HEK293 (cell line): ENCODE data around the gene KPTN.

Experiments
- CTCF ChIA-PET: fragments of 350-600 bp; formaldehyde crosslinking; extraction: SDS; loops from one replicate; lab custom pipeline; 2021; ENCODE audit warnings: antibody characterized with exemption; lab: Yijun Ruan, JAX
- POLR2A ChIA-PET: fragments of 300-600 bp; formaldehyde crosslinking; extraction: SDS; loops from one replicate; lab custom pipeline; 2020; ENCODE audit warnings: antibody characterized with exemption, inconsistent platforms; lab: Yijun Ruan, JAX
- H3K27ac ChIP-seq: fragments of 200-500 bp; sonication (Bioruptor generic); 2 replicates; pipeline ENCODE4 v1.5.1; 2014; ENCODE audit warnings: low read depth, low read length, control low read depth, inconsistent platforms; ENCODE audit errors: extremely low read depth
- H3K36me3 ChIP-seq, 2 experiments: fragments of 200-500 bp in 1 of 2; sonication (Bioruptor generic) in 1 of 2; 1 replicate in 1 of 2; 2 replicates in 1 of 2; pipeline ENCODE4 v1.5.1; 2014 to 2017; ENCODE audit warnings: inconsistent platforms in 2 of 2, low read length in 2 of 2; ENCODE audit not compliant: control insufficient read depth in 2 of 2, insufficient read depth in 1 of 2
- H3K4me1 ChIP-seq: fragments of 200-500 bp; sonication (Bioruptor generic); 2 replicates; pipeline ENCODE4 v1.5.1; 2014; ENCODE audit warnings: mild to moderate bottlenecking, low read length, inconsistent platforms; ENCODE audit not compliant: control insufficient read depth, insufficient read depth
- H3K4me3 ChIP-seq: 2 replicates; pipeline ENCODE4 v1.5.1; 2011; ENCODE audit warnings: low read depth, mild to moderate bottlenecking, control low read depth, low read length, moderate library complexity
- H3K9me3 ChIP-seq: fragments of 200-500 bp; sonication (Bioruptor generic); 2 replicates; pipeline ENCODE4 v1.5.1; 2014; ENCODE audit warnings: low read depth, low read length, inconsistent platforms; ENCODE audit not compliant: control insufficient read depth, insufficient read depth
- CTCF ChIP-seq: fragments of 450-650 bp; formaldehyde crosslinking; IDR thresholded peaks from 2 replicates; pipeline ENCODE4 v1.5.1; 2016; ENCODE audit warnings: missing biosample characterization, missing genetic modification characterization
- EGR2 ChIP-seq: fragments of 450-650 bp; formaldehyde crosslinking; IDR thresholded peaks from 2 replicates; pipeline ENCODE4 v1.5.1; 2016; ENCODE audit warnings: low read depth, missing biosample characterization, missing genetic modification characterization
- FEZF1 ChIP-seq: fragments of 450-650 bp; formaldehyde crosslinking; IDR thresholded peaks from 2 replicates; pipeline ENCODE4 v1.5.1; 2016; ENCODE audit warnings: missing biosample characterization, missing genetic modification characterization
- GLIS1 ChIP-seq: fragments of 450-650 bp; formaldehyde crosslinking; IDR thresholded peaks from 2 replicates; pipeline ENCODE4 v1.5.1; 2016; ENCODE audit warnings: missing biosample characterization, missing genetic modification characterization
- GLIS2 ChIP-seq: fragments of 450-650 bp; formaldehyde crosslinking; IDR thresholded peaks from 2 replicates; pipeline ENCODE4 v1.5.1; 2016; ENCODE audit warnings: missing biosample characterization, missing genetic modification characterization
- HOXD13 ChIP-seq: sonication (generic); formaldehyde crosslinking; IDR thresholded peaks from 2 replicates; pipeline ENCODE4 v1.8.0; 2022; ENCODE audit warnings: missing genetic modification reagents, borderline replicate concordance
- IKZF3 ChIP-seq: fragments of 450-650 bp; IDR thresholded peaks from 2 replicates; pipeline ENCODE4 v1.5.0; 2018; ENCODE audit warnings: missing biosample characterization, mild to moderate bottlenecking, missing genetic modification characterization, moderate library complexity
- KLF9 ChIP-seq: fragments of 450-650 bp; formaldehyde crosslinking; IDR thresholded peaks from 2 replicates; pipeline ENCODE4 v1.5.1; 2016; ENCODE audit warnings: missing biosample characterization, missing genetic modification characterization, low read depth
- MEIS1 ChIP-seq: sonication (generic); formaldehyde crosslinking; IDR thresholded peaks from 2 replicates; pipeline ENCODE4 v1.8.1; 2022; ENCODE audit warnings: missing genetic modification reagents, mild to moderate bottlenecking, borderline replicate concordance
- OVOL3 ChIP-seq: fragments of 450-650 bp; formaldehyde crosslinking; IDR thresholded peaks from 2 replicates; pipeline ENCODE4 v1.5.1; 2016; ENCODE audit warnings: missing biosample characterization, missing genetic modification characterization
- PBX3 ChIP-seq: sonication (generic); formaldehyde crosslinking; IDR thresholded peaks from 2 replicates; pipeline ENCODE4 v1.8.1; 2022; ENCODE audit warnings: mild to moderate bottlenecking, moderate library complexity, missing genetic modification reagents
- SCRT2 ChIP-seq: fragments of 450-650 bp; formaldehyde crosslinking; IDR thresholded peaks from 2 replicates; pipeline ENCODE4 v1.5.1; 2016; ENCODE audit warnings: missing biosample characterization, missing genetic modification characterization
- SETDB1 ChIP-seq: IDR thresholded peaks from one replicate; pipeline ENCODE4 v1.6.1; 2017; ENCODE audit warnings: mild to moderate bottlenecking, low read length, moderate library complexity, mixed read lengths; ENCODE audit not compliant: insufficient read length
- ZBTB48 ChIP-seq: fragments of 450-650 bp; formaldehyde crosslinking; IDR thresholded peaks from 2 replicates; pipeline ENCODE4 v1.5.1; 2016; ENCODE audit warnings: missing biosample characterization, missing genetic modification characterization
- ZFHX2 ChIP-seq: fragments of 450-650 bp; formaldehyde crosslinking; conservative IDR thresholded peaks from 2 replicates; pipeline ENCODE4 v1.5.1; 2016; ENCODE audit warnings: missing biosample characterization, missing genetic modification characterization
- ZNF146 ChIP-seq: fragments of 450-650 bp; formaldehyde crosslinking; IDR thresholded peaks from 2 replicates; pipeline ENCODE4 v1.5.1; 2016; ENCODE audit warnings: missing biosample characterization, missing genetic modification characterization
- ZNF184 ChIP-seq: fragments of 450-650 bp; IDR thresholded peaks from 2 replicates; pipeline ENCODE4 v1.5.1; 2018; ENCODE audit warnings: missing biosample characterization, mild to moderate bottlenecking, missing genetic modification characterization
- ZNF2 ChIP-seq: fragments of 450-650 bp; formaldehyde crosslinking; IDR thresholded peaks from 2 replicates; pipeline ENCODE4 v1.5.1; 2016; ENCODE audit warnings: missing biosample characterization, missing genetic modification characterization
- ZNF23 ChIP-seq: fragments of 450-650 bp; formaldehyde crosslinking; IDR thresholded peaks from 2 replicates; pipeline ENCODE4 v1.5.1; 2016; ENCODE audit warnings: missing biosample characterization, missing genetic modification characterization, borderline replicate concordance
- ZNF239 ChIP-seq: fragments of 450-650 bp; formaldehyde crosslinking; IDR thresholded peaks from 2 replicates; pipeline ENCODE4 v1.5.1; 2016; ENCODE audit warnings: missing biosample characterization, missing genetic modification characterization
- ZNF248 ChIP-seq: fragments of 450-650 bp; formaldehyde crosslinking; IDR thresholded peaks from 2 replicates; pipeline ENCODE4 v1.5.1; 2017; ENCODE audit warnings: missing biosample characterization, missing genetic modification characterization
- ZNF335 ChIP-seq: fragments of 450-650 bp; formaldehyde crosslinking; conservative IDR thresholded peaks from 2 replicates; pipeline ENCODE4 v1.5.1; 2016; ENCODE audit warnings: missing biosample characterization, missing genetic modification characterization
- ZNF341 ChIP-seq: fragments of 450-650 bp; formaldehyde crosslinking; IDR thresholded peaks from 2 replicates; pipeline ENCODE4; 2016; ENCODE audit warnings: low read depth, missing biosample characterization, missing genetic modification characterization
- ZNF354C ChIP-seq: fragments of 450-650 bp; formaldehyde crosslinking; IDR thresholded peaks from 2 replicates; pipeline ENCODE4 v1.5.1; 2016; ENCODE audit warnings: missing biosample characterization, missing genetic modification characterization, low read depth, borderline replicate concordance
- ZNF398 ChIP-seq: fragments of 450-650 bp; formaldehyde crosslinking; IDR thresholded peaks from 2 replicates; pipeline ENCODE4 v1.5.1; 2017; ENCODE audit warnings: missing biosample characterization, missing genetic modification characterization
- ZNF530 ChIP-seq: fragments of 450-650 bp; formaldehyde crosslinking; IDR thresholded peaks from 2 replicates; pipeline ENCODE4 v1.5.1; 2016; ENCODE audit warnings: low read depth, missing biosample characterization, missing genetic modification characterization
- ZNF549 ChIP-seq: fragments of 450-650 bp; IDR thresholded peaks from 2 replicates; pipeline ENCODE4 v1.5.1; 2018; ENCODE audit warnings: missing biosample characterization, missing genetic modification characterization, mild to moderate bottlenecking, inconsistent platforms, moderate library complexity
- ZNF776 ChIP-seq: fragments of 450-650 bp; formaldehyde crosslinking; IDR thresholded peaks from 2 replicates; pipeline ENCODE4 v1.5.0; 2017; ENCODE audit warnings: missing biosample characterization, missing genetic modification characterization, borderline replicate concordance

Gene KPTN

GRCh38 chr19:47491358-47492136, 7.5 kb upstream of the KPTN start:
- ChIA-PET POLR2A (no interaction called here), CTCF (interaction anchor here (1.0 to 1.2 kb wide), 2 partner anchors 24 to 25 kb away, joined by 4 to 5 read pairs; partner anchors contain the start of gene NAPA)
- TF ChIP-seq IKZF3 (tag by site-specific recombination): no peak
- TF ChIP-seq ZNF2: no peak
- TF ChIP-seq OVOL3 (tag by site-specific recombination): no peak
- peak; percentile 25; the same call in 1 of the 2 replicates for TF ChIP-seq SCRT2 (tag by site-specific recombination)
- 0 out of 2 replicates have a peak, but pooled peaks have one; percentile 21 for TF ChIP-seq GLIS2 (tag by site-specific recombination)
- peak; percentile 56; the same call in 1 of the 2 replicates for TF ChIP-seq KLF9
- H3K4me1 ChIP-seq: no peaks in the 10 kb centered on the region
- H3K36me3 ChIP-seq: peaks cover 7 to 73% of the 10 kb centered on the region in 2 experiments; a peak in 2 of 3 replicates
- H3K9me3 ChIP-seq: no peaks in the 10 kb centered on the region
- H3K27ac ChIP-seq: no peak overlapping the region
- H3K4me3 ChIP-seq: no peak overlapping the region

- Histone ChIP-seq H3K27ac (no peak overlapping the region), H3K36me3 (peaks cover 7 to 70% of the 10 kb centered on the region in 2 experiments; a peak in 2 of 3 replicates), H3K4me1 (no peaks in the 10 kb centered on the region), H3K9me3 (no peaks in the 10 kb centered on the region), H3K4me3 (no peak overlapping the region)
- POLR2A ChIA-PET: interaction anchor here (0.7 to 0.9 kb wide), 2 partner anchors 12 to 17 kb away, joined by 3 read pairs; no protein-coding TSS in a partner anchor
- CTCF ChIA-PET: interaction anchor here (0.7 to 1.2 kb wide), 2 partner anchors 25 to 232 kb away, joined by 3 to 5 read pairs; partner anchors contain the start of gene NAPA
- TF ChIP-seq ZNF184 (tag by site-specific recombination): no peak
- TF ChIP-seq ZFHX2 (tag by site-specific recombination): peak; percentile 94
- peak; percentile 92 for TF ChIP-seq EGR2
- no peak for TF ChIP-seq ZNF354C (tag by site-specific recombination)
- no peak for TF ChIP-seq HOXD13 (CRISPR knock-in tag)
- no peak for TF ChIP-seq CTCF
- no peak for TF ChIP-seq PBX3 (CRISPR knock-in tag)
- no peak for TF ChIP-seq ZNF398 (tag by site-specific recombination)
- TF ChIP-seq ZNF239 (tag by site-specific recombination): no peak
Measured at GRCh38 chr19:47490847-47491246, 6.8 kb upstream of the KPTN start.

GRCh38 chr19:47490031-47490430, 6.0 kb upstream of the KPTN start:
- CTCF ChIA-PET: no interaction called here
- no peak overlapping the region for H3K27ac ChIP-seq
- H3K9me3 ChIP-seq: no peaks in the 10 kb centered on the region
- no peak overlapping the region for H3K4me3 ChIP-seq
- peaks cover 7 to 68% of the 10 kb centered on the region in 2 experiments; a peak in 2 of 3 replicates for H3K36me3 ChIP-seq
- H3K4me1 ChIP-seq: no peaks in the 10 kb centered on the region
- POLR2A ChIA-PET: interaction anchor here (0.9 kb wide), 1 partner anchor 17 kb away, joined by 3 read pairs; no protein-coding TSS in a partner anchor
- TF ChIP-seq ZNF23 (tag by site-specific recombination): no peak
- TF ChIP-seq ZNF549: no peak
- TF ChIP-seq ZNF776 (tag by site-specific recombination): no peak
- no peak for TF ChIP-seq OVOL3 (tag by site-specific recombination)
- TF ChIP-seq ZNF146: no peak
- TF ChIP-seq ZNF530: no peak
- no peak for TF ChIP-seq ZBTB48 (tag by site-specific recombination)
- TF ChIP-seq SETDB1: no peak
- no peak for TF ChIP-seq ZNF335 (tag by site-specific recombination)
- TF ChIP-seq ZNF341: no peak
- peak; percentile 68 for TF ChIP-seq ZNF248 (tag by site-specific recombination)
- TF ChIP-seq GLIS1 (tag by site-specific recombination): no peak
- TF ChIP-seq FEZF1 (tag by site-specific recombination): no peak
- no peak for TF ChIP-seq MEIS1
